Endodermal cell (in vitro differentiated cells): Measurements from ENCODE around the gene C13orf46. TPM values are rescaled to one million over a fixed set of nuclear protein-coding genes. Genes with fewer than 3 reads are reported as not detected.

ENCODE experiments used
- DNase-seq: peaks from one replicate; pipeline ENCODE4 v3.0.0-alpha.2; 2017
- H3K27ac ChIP-seq: 2 replicates; pipeline ENCODE4 v1.5.1; 2013; ENCODE audit warnings: mild to moderate bottlenecking, low read depth, low read length, moderate library complexity
- H3K27me3 ChIP-seq: 2 replicates; pipeline ENCODE4 v1.6.1; 2013; ENCODE audit warnings: mild to moderate bottlenecking, low read length, moderate library complexity; ENCODE audit not compliant: insufficient read depth, control insufficient read depth, poor library complexity, severe bottlenecking
- H3K36me3 ChIP-seq: 2 replicates; pipeline ENCODE4 v1.7.0; 2013; ENCODE audit warnings: mild to moderate bottlenecking, low read length, moderate library complexity; ENCODE audit not compliant: control insufficient read depth, insufficient read depth
- H3K4me1 ChIP-seq: one replicate; pipeline ENCODE4 v1.7.0; 2013; ENCODE audit warnings: low read length; ENCODE audit not compliant: control insufficient read depth, insufficient read depth
- H3K4me3 ChIP-seq: 2 replicates; pipeline ENCODE4 v1.5.1; 2013; ENCODE audit warnings: mild to moderate bottlenecking, low read length, moderate library complexity
- H3K9ac ChIP-seq: 2 replicates; pipeline ENCODE4 v1.6.1; 2013; ENCODE audit warnings: mild to moderate bottlenecking, low read length, moderate library complexity; ENCODE audit not compliant: poor library complexity, severe bottlenecking; ENCODE audit errors: extremely low read depth
- H3K9me3 ChIP-seq: 2 replicates; pipeline ENCODE4 v1.6.1; 2013; ENCODE audit warnings: mild to moderate bottlenecking, low read length, moderate library complexity; ENCODE audit not compliant: control insufficient read depth
- H3K27ac Mint-ChIP-seq: 2 replicates; pipeline ENCODE4 v1.8.0; 2020; ENCODE audit warnings: mixed read lengths
- H3K27me3 Mint-ChIP-seq: 2 replicates; pipeline ENCODE4 v1.8.0; 2021; ENCODE audit warnings: mild to moderate bottlenecking, mixed read lengths; ENCODE audit not compliant: insufficient read depth
- H3K36me3 Mint-ChIP-seq: 2 replicates; pipeline ENCODE4 v1.8.0; 2020; ENCODE audit warnings: low read depth, mixed read lengths
- H3K4me1 Mint-ChIP-seq: 2 replicates; pipeline ENCODE4 v1.8.0; 2020; ENCODE audit warnings: mixed read lengths
- H3K4me3 Mint-ChIP-seq: 2 replicates; pipeline ENCODE4 v1.8.0; 2020; ENCODE audit warnings: mild to moderate bottlenecking, moderate library complexity, mixed read lengths
- H3K9me3 Mint-ChIP-seq: 2 replicates; pipeline ENCODE4 v1.8.0; 2020; ENCODE audit warnings: mild to moderate bottlenecking, mixed read lengths
- CTCF ChIP-seq: fragments of 200-600 bp; sonication (generic); conservative IDR thresholded peaks from 2 replicates; pipeline ENCODE4 v1.5.0; 2021; ENCODE audit warnings: antibody characterized with exemption, mild to moderate bottlenecking
- WGBS, 2 experiments: methylation state at CpG; one replicate each; pipeline versions ENCODE4 v1.1.5 to v1.1.7; 2013; ENCODE audit warnings: missing lambda C conversion rate in 2 of 2, mixed read lengths in 1 of 2; ENCODE audit not compliant: insufficient coverage in 1 of 2, insufficient read length in 1 of 2; 5-methylcytosine and 5-hydroxymethylcytosine counted together
- total RNA-seq, 2 donors: library from RNA; stranded (reverse); fragmentation: NEBNext Ultra II Directional in 1 of 2; extraction: Animal tissue kit (Norgen Biotek cat#: 25700) in 1 of 2; gene quantifications; 2 replicates in 1 of 2; 3 replicates in 1 of 2; pipeline ENCODE4 v1.2.1, GENCODE V29; 2021

The C13orf46 gene
- total RNA-seq, 2 donors from 2014 or later, result 0.20 to 0.27 TPM

DNA sequence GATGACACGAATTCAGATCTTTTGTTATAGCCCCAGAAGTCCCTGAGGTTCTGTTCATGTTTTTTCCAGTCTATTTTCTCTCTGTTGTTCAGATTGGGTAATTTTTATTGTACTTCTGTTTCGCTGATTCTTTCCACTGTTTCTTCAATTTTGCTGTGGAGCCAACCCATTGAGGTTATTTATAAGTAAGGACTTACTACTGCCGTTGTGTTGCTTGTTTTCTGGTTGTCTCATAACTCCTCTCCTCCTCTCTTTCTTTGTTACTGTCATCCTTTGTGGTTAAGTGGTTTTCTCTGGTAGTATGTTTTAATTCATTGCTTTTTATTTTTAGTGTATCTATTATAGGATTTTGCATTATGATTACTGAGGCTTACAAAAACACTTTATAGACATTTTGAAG is 61.3 kb downstream of the C13orf46 start:
- TF ChIP-seq CTCF, result no peak
- peaks cover 13% of the 10 kb centered on the region for H3K27me3 Mint-ChIP-seq
- no peak overlapping the region for H3K27ac Mint-ChIP-seq
- H3K9ac ChIP-seq, result no peak overlapping the region
- H3K4me1 ChIP-seq, result peaks cover 9% of the 10 kb centered on the region
- no peaks in the 10 kb centered on the region for H3K27me3 ChIP-seq
- no peak overlapping the region for H3K27ac ChIP-seq
- no peaks in the 10 kb centered on the region for H3K36me3 Mint-ChIP-seq
- no peaks in the 10 kb centered on the region for H3K9me3 Mint-ChIP-seq
- no peak for DNase-seq
- H3K9me3 ChIP-seq, result no peaks in the 10 kb centered on the region
- H3K4me1 Mint-ChIP-seq, result peaks cover 10% of the 10 kb centered on the region
- 82 to 86% methylated on average over 2 to 3 of the region's 3 CpGs for WGBS, 2 experiments
- H3K4me3 ChIP-seq, result no peak overlapping the region
- H3K4me3 Mint-ChIP-seq, result no peak overlapping the region
- H3K36me3 ChIP-seq, result no peaks in the 10 kb centered on the region

DNA sequence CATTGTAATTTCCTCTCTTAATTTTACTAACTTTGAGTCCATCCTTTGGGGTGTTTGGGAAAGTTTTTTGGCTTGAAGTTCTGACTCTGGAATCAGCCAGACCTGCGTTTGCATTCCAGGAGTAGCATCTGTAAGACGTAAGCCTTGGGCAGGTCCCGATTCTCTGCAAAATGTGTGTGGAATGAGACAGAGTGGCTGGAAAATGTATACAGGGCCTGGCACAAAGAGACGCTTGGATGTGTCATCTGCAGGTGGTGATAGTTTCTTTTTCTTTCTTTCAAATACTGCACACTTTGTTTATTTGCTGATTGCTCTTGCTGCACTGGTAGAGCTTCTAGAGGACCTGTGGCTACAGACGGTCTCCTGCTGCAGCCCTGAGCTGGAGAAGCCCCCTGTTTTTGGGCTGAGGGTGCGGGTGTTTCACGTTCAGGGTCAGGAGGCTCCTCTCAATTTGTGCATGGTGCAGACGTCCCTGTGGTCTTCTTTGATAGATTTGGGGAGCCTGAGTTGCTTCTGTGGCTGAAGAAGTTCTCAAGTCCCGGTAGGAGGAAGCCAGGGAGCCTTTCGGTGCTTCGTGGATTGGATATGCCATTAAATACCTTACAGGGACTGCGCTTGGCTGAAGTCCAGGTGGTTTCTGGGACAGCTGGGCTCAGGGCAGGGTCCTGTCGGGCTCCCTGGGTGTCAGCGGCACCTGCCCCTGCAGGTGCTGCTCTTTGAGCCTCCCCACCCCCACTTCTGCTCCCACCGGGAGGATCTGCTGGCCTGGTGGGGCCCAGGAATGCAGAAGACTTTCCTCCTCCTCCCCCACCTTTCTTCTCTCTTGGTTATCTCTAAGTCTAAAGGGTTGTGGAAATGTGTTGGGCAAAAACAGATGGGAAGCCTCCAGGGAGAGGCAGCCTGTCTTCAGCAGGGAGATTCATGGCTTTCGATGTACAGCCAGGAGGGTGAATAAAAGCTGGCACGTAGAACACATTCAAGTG is 66.0 kb downstream of the C13orf46 start:
- H3K27ac Mint-ChIP-seq, result no peak overlapping the region
- no peak overlapping the region for H3K4me3 Mint-ChIP-seq
- Histone ChIP-seq H3K27ac (no peak overlapping the region), H3K4me3 (no peak overlapping the region), H3K9ac (no peak overlapping the region), H3K9me3 (no peaks in the 10 kb centered on the region), H3K4me1 (peaks cover 9% of the 10 kb centered on the region), H3K27me3 (no peaks in the 10 kb centered on the region), H3K36me3 (no peaks in the 10 kb centered on the region)
- no peaks in the 10 kb centered on the region for H3K36me3 Mint-ChIP-seq
- no peak for TF ChIP-seq CTCF
- H3K4me1 Mint-ChIP-seq, result peaks cover 10% of the 10 kb centered on the region
- peak; percentile 52 for DNase-seq
- peaks cover 2% of the 10 kb centered on the region for H3K27me3 Mint-ChIP-seq
- 85 to 94% methylated on average over 11 to 17 of the region's 17 CpGs for WGBS, 2 experiments
- H3K9me3 Mint-ChIP-seq, result no peaks in the 10 kb centered on the region

GRCh38 chr13:113906571-113906970 is 67.3 kb downstream of the C13orf46 start:
- DNase-seq, result peak; percentile 30
- no peaks in the 10 kb centered on the region for H3K36me3 Mint-ChIP-seq
- H3K27me3 ChIP-seq, result no peaks in the 10 kb centered on the region
- H3K27ac ChIP-seq, result no peak overlapping the region
- peaks cover 2% of the 10 kb centered on the region for H3K27me3 Mint-ChIP-seq
- no peak for TF ChIP-seq CTCF
- H3K9ac ChIP-seq, result no peak overlapping the region
- H3K4me1 ChIP-seq, result peaks cover 9% of the 10 kb centered on the region
- H3K27ac Mint-ChIP-seq, result no peak overlapping the region
- no peaks in the 10 kb centered on the region for H3K9me3 Mint-ChIP-seq
- WGBS, 2 experiments, result 90 to 100% methylated on average over 2 to 4 of the region's 4 CpGs
- H3K9me3 ChIP-seq, result no peaks in the 10 kb centered on the region
- peaks cover 10% of the 10 kb centered on the region for H3K4me1 Mint-ChIP-seq
- H3K36me3 ChIP-seq, result no peaks in the 10 kb centered on the region
- no peak overlapping the region for H3K4me3 ChIP-seq
- no peak overlapping the region for H3K4me3 Mint-ChIP-seq
